Measurements from ENCODE around the gene AVP. TPM values are rescaled to one million over a fixed set of nuclear protein-coding genes. Genes with fewer than 3 reads are reported as not detected.

The AVP gene
- total and polyA plus RNA-seq, 2 of the 13 experiments (the other 11 are each of a cell fraction or from before 2014, with no cell fraction given) = 0.12 TPM; not detected in 1

DNA sequence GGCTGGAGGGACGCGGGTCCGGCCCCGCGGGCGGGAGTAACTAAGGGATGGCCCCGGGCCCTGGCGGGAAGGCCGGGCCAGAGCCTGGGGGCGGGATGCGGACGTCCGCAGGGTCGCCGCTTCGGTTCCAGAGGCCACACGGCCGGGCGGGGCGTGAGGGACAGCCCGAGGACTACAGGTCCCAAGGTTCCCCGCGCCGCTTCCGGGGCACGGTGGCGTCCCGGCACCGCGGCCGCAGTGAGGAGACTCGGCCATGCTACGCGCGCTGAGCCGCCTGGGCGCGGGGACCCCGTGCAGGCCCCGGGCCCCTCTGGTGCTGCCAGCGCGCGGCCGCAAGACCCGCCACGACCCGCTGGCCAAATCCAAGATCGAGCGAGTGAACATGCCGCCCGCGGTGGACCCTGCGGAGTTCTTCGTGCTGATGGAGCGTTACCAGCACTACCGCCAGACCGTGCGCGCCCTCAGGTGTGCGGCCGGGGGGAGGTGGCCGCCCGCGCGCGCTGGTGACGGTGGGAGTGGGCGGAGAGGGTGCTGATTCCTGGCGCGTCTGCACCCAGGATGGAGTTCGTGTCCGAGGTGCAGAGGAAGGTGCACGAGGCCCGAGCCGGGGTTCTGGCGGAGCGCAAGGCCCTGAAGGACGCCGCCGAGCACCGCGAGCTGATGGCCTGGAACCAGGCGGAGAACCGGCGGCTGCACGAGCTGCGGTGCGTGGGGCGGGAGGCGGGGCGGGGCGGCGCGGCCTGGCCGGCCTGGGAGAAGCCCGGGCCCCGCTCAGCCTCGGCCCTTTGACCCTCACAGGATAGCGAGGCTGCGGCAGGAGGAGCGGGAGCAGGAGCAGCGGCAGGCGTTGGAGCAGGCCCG, 38.5 kb downstream of the AVP start, which contains the start of gene MRPS26 (continued):
- TF ChIP-seq, protein P1, sequence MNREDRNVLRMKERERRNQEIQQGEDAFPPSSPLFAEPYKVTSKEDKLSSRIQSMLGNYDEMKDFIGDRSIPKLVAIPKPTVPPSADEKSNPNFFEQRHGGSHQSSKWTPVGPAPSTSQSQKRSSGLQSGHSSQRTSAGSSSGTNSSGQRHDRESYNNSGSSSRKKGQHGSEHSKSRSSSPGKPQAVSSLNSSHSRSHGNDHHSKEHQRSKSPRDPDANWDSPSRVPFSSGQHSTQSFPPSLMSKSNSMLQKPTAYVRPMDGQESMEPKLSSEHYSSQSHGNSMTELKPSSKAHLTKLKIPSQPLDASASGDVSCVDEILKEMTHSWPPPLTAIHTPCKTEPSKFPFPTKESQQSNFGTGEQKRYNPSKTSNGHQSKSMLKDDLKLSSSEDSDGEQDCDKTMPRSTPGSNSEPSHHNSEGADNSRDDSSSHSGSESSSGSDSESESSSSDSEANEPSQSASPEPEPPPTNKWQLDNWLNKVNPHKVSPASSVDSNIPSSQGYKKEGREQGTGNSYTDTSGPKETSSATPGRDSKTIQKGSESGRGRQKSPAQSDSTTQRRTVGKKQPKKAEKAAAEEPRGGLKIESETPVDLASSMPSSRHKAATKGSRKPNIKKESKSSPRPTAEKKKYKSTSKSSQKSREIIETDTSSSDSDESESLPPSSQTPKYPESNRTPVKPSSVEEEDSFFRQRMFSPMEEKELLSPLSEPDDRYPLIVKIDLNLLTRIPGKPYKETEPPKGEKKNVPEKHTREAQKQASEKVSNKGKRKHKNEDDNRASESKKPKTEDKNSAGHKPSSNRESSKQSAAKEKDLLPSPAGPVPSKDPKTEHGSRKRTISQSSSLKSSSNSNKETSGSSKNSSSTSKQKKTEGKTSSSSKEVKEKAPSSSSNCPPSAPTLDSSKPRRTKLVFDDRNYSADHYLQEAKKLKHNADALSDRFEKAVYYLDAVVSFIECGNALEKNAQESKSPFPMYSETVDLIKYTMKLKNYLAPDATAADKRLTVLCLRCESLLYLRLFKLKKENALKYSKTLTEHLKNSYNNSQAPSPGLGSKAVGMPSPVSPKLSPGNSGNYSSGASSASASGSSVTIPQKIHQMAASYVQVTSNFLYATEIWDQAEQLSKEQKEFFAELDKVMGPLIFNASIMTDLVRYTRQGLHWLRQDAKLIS (CRISPR knock-in tag; IDR thresholded peaks at IDR 0.05) = peak; percentile 65; the same call in 1 of the 2 replicates
- TF ChIP-seq, protein P2, sequence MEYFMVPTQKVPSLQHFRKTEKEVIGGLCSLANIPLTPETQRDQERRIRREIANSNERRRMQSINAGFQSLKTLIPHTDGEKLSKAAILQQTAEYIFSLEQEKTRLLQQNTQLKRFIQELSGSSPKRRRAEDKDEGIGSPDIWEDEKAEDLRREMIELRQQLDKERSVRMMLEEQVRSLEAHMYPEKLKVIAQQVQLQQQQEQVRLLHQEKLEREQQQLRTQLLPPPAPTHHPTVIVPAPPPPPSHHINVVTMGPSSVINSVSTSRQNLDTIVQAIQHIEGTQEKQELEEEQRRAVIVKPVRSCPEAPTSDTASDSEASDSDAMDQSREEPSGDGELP (IDR thresholded peaks at IDR 0.05; ENCODE audit: borderline replicate concordance, low read depth) = peak; percentile 68; the same call in 1 of the 2 replicates
- TF ChIP-seq IRF2 (CRISPR knock-in tag; IDR thresholded peaks at IDR 0.05) = peak; percentile 89
- no peak for TF ChIP-seq TCF7L2 (IDR thresholded peaks at IDR 0.05; ENCODE audit: low read depth, low read length)
- TF ChIP-seq ATF7 (IDR thresholded peaks at IDR 0.05) = no peak
- peak; percentile 48; the same call in 1 of the 2 replicates for TF ChIP-seq ATF7 (CRISPR knock-in tag; IDR thresholded peaks at IDR 0.05)
- peak; percentile 100 for TF ChIP-seq ZFX (CRISPR knock-in tag; IDR thresholded peaks at IDR 0.05; ENCODE audit: low read depth)
- TF ChIP-seq KLF13 (CRISPR knock-in tag; IDR thresholded peaks at IDR 0.05) = 0 out of 2 replicates have a peak, but pooled peaks have one; percentile 30
- no peak for TF ChIP-seq SMARCE1 (IDR thresholded peaks at IDR 0.05; ENCODE audit: borderline replicate concordance)
- TF ChIP-seq RAD51 (IDR thresholded peaks at IDR 0.05; ENCODE audit: borderline replicate concordance) = no peak
- TF ChIP-seq NFE2 (CRISPR knock-in tag; IDR thresholded peaks at IDR 0.05) = no peak
- TF ChIP-seq, protein P3, sequence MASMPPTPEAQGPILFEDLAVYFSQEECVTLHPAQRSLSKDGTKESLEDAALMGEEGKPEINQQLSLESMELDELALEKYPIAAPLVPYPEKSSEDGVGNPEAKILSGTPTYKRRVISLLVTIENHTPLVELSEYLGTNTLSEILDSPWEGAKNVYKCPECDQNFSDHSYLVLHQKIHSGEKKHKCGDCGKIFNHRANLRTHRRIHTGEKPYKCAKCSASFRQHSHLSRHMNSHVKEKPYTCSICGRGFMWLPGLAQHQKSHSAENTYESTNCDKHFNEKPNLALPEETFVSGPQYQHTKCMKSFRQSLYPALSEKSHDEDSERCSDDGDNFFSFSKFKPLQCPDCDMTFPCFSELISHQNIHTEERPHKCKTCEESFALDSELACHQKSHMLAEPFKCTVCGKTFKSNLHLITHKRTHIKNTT (CRISPR knock-in tag; IDR thresholded peaks at IDR 0.05) = 0 out of 2 replicates have a peak, but pooled peaks have one; percentile 97
- peak; percentile 96; the same call in 1 of the 2 replicates for TF ChIP-seq ZNF354B (CRISPR knock-in tag; IDR thresholded peaks at IDR 0.05)
- TF ChIP-seq, protein P4, sequence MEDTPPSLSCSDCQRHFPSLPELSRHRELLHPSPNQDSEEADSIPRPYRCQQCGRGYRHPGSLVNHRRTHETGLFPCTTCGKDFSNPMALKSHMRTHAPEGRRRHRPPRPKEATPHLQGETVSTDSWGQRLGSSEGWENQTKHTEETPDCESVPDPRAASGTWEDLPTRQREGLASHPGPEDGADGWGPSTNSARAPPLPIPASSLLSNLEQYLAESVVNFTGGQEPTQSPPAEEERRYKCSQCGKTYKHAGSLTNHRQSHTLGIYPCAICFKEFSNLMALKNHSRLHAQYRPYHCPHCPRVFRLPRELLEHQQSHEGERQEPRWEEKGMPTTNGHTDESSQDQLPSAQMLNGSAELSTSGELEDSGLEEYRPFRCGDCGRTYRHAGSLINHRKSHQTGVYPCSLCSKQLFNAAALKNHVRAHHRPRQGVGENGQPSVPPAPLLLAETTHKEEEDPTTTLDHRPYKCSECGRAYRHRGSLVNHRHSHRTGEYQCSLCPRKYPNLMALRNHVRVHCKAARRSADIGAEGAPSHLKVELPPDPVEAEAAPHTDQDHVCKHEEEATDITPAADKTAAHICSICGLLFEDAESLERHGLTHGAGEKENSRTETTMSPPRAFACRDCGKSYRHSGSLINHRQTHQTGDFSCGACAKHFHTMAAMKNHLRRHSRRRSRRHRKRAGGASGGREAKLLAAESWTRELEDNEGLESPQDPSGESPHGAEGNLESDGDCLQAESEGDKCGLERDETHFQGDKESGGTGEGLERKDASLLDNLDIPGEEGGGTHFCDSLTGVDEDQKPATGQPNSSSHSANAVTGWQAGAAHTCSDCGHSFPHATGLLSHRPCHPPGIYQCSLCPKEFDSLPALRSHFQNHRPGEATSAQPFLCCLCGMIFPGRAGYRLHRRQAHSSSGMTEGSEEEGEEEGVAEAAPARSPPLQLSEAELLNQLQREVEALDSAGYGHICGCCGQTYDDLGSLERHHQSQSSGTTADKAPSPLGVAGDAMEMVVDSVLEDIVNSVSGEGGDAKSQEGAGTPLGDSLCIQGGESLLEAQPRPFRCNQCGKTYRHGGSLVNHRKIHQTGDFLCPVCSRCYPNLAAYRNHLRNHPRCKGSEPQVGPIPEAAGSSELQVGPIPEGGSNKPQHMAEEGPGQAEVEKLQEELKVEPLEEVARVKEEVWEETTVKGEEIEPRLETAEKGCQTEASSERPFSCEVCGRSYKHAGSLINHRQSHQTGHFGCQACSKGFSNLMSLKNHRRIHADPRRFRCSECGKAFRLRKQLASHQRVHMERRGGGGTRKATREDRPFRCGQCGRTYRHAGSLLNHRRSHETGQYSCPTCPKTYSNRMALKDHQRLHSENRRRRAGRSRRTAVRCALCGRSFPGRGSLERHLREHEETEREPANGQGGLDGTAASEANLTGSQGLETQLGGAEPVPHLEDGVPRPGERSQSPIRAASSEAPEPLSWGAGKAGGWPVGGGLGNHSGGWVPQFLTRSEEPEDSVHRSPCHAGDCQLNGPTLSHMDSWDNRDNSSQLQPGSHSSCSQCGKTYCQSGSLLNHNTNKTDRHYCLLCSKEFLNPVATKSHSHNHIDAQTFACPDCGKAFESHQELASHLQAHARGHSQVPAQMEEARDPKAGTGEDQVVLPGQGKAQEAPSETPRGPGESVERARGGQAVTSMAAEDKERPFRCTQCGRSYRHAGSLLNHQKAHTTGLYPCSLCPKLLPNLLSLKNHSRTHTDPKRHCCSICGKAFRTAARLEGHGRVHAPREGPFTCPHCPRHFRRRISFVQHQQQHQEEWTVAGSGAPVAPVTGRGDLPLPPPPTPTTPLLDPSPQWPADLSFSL (CRISPR knock-in tag; IDR thresholded peaks at IDR 0.05) = no peak
- TF ChIP-seq, protein P5, sequence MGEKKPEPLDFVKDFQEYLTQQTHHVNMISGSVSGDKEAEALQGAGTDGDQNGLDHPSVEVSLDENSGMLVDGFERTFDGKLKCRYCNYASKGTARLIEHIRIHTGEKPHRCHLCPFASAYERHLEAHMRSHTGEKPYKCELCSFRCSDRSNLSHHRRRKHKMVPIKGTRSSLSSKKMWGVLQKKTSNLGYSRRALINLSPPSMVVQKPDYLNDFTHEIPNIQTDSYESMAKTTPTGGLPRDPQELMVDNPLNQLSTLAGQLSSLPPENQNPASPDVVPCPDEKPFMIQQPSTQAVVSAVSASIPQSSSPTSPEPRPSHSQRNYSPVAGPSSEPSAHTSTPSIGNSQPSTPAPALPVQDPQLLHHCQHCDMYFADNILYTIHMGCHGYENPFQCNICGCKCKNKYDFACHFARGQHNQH (CRISPR knock-in tag; IDR thresholded peaks at IDR 0.05) = peak; percentile 74; the same call in 1 of the 2 replicates

Measured in HepG2 (cell line).